A549 (cell line): Measurements from ENCODE around the gene BLACAT1. TPM values are rescaled to one million over a fixed set of nuclear protein-coding genes. Genes with fewer than 3 reads are reported as not detected.

Source experiments
- ATAC-seq, 2 experiments: fragments of 200-7000 bp in 1 of 2; fragments of >200 bp in 1 of 2; cut with Nextera tagmentation in 1 of 2; cut with Tn5 transposase in 1 of 2; 3 replicates each; pipeline versions ENCODE4 v1.8.0 to v1.9.1; 2018 to 2020; ENCODE audit warnings: mild to moderate bottlenecking in 1 of 2, moderate library complexity in 1 of 2
- CTCF ChIA-PET: fragments of 300-600 bp; sonication (Branson Sonifier 250); formaldehyde crosslinking; extraction: SDS; loops from one replicate; lab custom pipeline; 2021; ENCODE audit warnings: antibody characterized with exemption, inconsistent platforms; lab: Yijun Ruan, JAX
- POLR2A ChIA-PET: fragments of 350-600 bp; formaldehyde crosslinking; extraction: SDS; loops from one replicate; lab custom pipeline; 2021; ENCODE audit warnings: antibody characterized with exemption, inconsistent platforms; lab: Yijun Ruan, JAX
- DNase-seq, 2 experiments: peaks; one replicate each; pipeline versions ENCODE4 v3.0.0 to v3.0.0-alpha.2; 2011 to 2016; ENCODE audit warnings: low read depth in 1 of 2, low spot score in 1 of 2
- FAIRE-seq: peaks from 2 replicates; lab custom pipeline; 2011; peaks lifted over from hg19 to GRCh38; lab: Jason Lieb, UNC
- H3K27ac ChIP-seq, 2 experiments: fragments of >200 bp; sonication (Bioruptor Twin); formaldehyde crosslinking; 3 replicates each; pipeline ENCODE4 v1.5.1; 2016 to 2017
- H3K4me1 ChIP-seq: fragments of >200 bp; sonication (Bioruptor Twin); formaldehyde crosslinking; 3 replicates; pipeline ENCODE4 v1.6.1; 2016
- H3K4me2 ChIP-seq: fragments of >200 bp; sonication (Bioruptor Twin); formaldehyde crosslinking; 3 replicates; pipeline ENCODE4 v1.6.1; 2016
- H3K4me3 ChIP-seq: fragments of >200 bp; sonication (Bioruptor Twin); formaldehyde crosslinking; 3 replicates; pipeline ENCODE4 v1.5.1; 2016
- H3K9me3 ChIP-seq: fragments of >200 bp; sonication (Bioruptor Twin); formaldehyde crosslinking; 3 replicates; pipeline ENCODE4 v1.6.1; 2016
- BCL3 ChIP-seq: fragments of >200 bp; sonication (Bioruptor Twin); formaldehyde crosslinking; IDR thresholded peaks from 3 replicates; pipeline ENCODE4 v1.6.1; 2016
- CHD2 ChIP-seq: fragments of 150-350 bp; IDR thresholded peaks from 2 replicates; pipeline ENCODE4 v1.6.1; 2014; ENCODE audit warnings: low read length; ENCODE audit not compliant: partially characterized antibody
- CHD4 ChIP-seq: fragments of 200-600 bp; sonication (generic); IDR thresholded peaks from 2 replicates; pipeline ENCODE4 v1.6.1; 2016; ENCODE audit warnings: antibody characterized with exemption, mild to moderate bottlenecking, borderline replicate concordance
- EHF ChIP-seq: fragments of 250-450 bp; sonication (Bioruptor Pico); IDR thresholded peaks from 2 replicates; pipeline ENCODE4 v1.5.0; 2020; ENCODE audit warnings: mild to moderate bottlenecking
- GATA3 ChIP-seq: IDR thresholded peaks from 2 replicates; pipeline ENCODE4 v1.6.1; 2012; ENCODE audit warnings: borderline replicate concordance
- HES2 ChIP-seq: fragments of >200 bp; sonication (Bioruptor Twin); formaldehyde crosslinking; IDR thresholded peaks from 2 replicates; pipeline ENCODE4 v1.6.1; 2016
- HEYL ChIP-seq: fragments of 250-450 bp; sonication (Bioruptor Pico); IDR thresholded peaks from 2 replicates; pipeline ENCODE4 v1.8.0; 2021; ENCODE audit warnings: mild to moderate bottlenecking, moderate library complexity
- HMGXB4 ChIP-seq: fragments of 250-450 bp; sonication (Bioruptor Pico); IDR thresholded peaks from 2 replicates; pipeline ENCODE4 v1.5.0; 2021; ENCODE audit warnings: mild to moderate bottlenecking, moderate library complexity, borderline replicate concordance
- HOXB13 ChIP-seq: fragments of 250-450 bp; sonication (Bioruptor Pico); IDR thresholded peaks from 2 replicates; pipeline ENCODE4 v1.5.0; 2020; ENCODE audit warnings: low read depth, mild to moderate bottlenecking, moderate library complexity
- HOXB5 ChIP-seq: fragments of 250-450 bp; sonication (Bioruptor Pico); IDR thresholded peaks from 2 replicates; pipeline ENCODE4 v1.5.0; 2020; ENCODE audit warnings: mild to moderate bottlenecking, moderate library complexity
- MAZ ChIP-seq: fragments of 150-350 bp; IDR thresholded peaks from 2 replicates; pipeline ENCODE4 v1.6.1; 2014; ENCODE audit warnings: antibody characterized with exemption, low read depth, low read length, borderline replicate concordance
- MYC ChIP-seq: IDR thresholded peaks from 2 replicates; pipeline ENCODE4 v1.6.1; 2012; ENCODE audit warnings: mild to moderate bottlenecking, inconsistent platforms, low read length, improper control_type of control experiment, borderline replicate concordance
- NFE2L2 ChIP-seq: fragments of 150-350 bp; conservative IDR thresholded peaks from 2 replicates; pipeline ENCODE4 v1.6.1; 2014; ENCODE audit warnings: low read length
- NPAS2 ChIP-seq: fragments of 250-450 bp; sonication (Bioruptor Pico); IDR thresholded peaks from 2 replicates; pipeline ENCODE4 v1.8.0; 2022; ENCODE audit warnings: mild to moderate bottlenecking, moderate library complexity, borderline replicate concordance
- NR3C1 ChIP-seq: fragments of >200 bp; sonication (Bioruptor Twin); formaldehyde crosslinking; IDR thresholded peaks from 3 replicates; pipeline ENCODE4 v1.6.1; 2017
- PBX3 ChIP-seq: IDR thresholded peaks from 2 replicates; pipeline ENCODE4 v1.6.1; 2012
- PHF8 ChIP-seq: fragments of 200-600 bp; sonication (generic); IDR thresholded peaks from 2 replicates; pipeline ENCODE4 v1.6.1; 2016; ENCODE audit warnings: low read depth, mild to moderate bottlenecking, antibody characterized with exemption, moderate library complexity, borderline replicate concordance
- POLR2A ChIP-seq: IDR thresholded peaks from 2 replicates; pipeline ENCODE4 v1.6.1; 2012; ENCODE audit warnings: mild to moderate bottlenecking, low read length
- RCOR1 ChIP-seq: fragments of 150-350 bp; IDR thresholded peaks from 2 replicates; pipeline ENCODE4 v1.6.1; 2014; ENCODE audit warnings: antibody characterized with exemption, low read length, low read depth
- SREBF2 ChIP-seq: fragments of 450-650 bp; IDR thresholded peaks from 2 replicates; pipeline ENCODE4 v1.6.1; 2014; ENCODE audit warnings: mild to moderate bottlenecking, moderate library complexity
- WGBS: methylation state at CpG from one replicate; pipeline ENCODE4 v1.1.6; 2017; ENCODE audit errors: missing lambda C conversion rate; 5-methylcytosine and 5-hydroxymethylcytosine counted together
- polyA plus RNA-seq, 4 experiments: library from polyadenylated mRNA; depleted of rRNA in 3 of 4; stranded (reverse); fragments of >200 nt; fragmentation: RNase III in 1 of 4; extraction: RNeasy Plus Mini Kit Qiagen cat#74134 plus additional on column Dnase treatment in 1 of 4; gene quantifications; 2 replicates in 3 of 4; 3 replicates in 1 of 4; pipeline ENCODE4 v1.2.3, GENCODE V29; 2011 to 2017

Gene BLACAT1
- polyA plus RNA-seq, 2 of the 4 experiments (the other 2 are of a cell fraction): 0.09 TPM; not detected in 1

- Histone ChIP-seq H3K27ac (no peak overlapping the region), H3K4me3 (no peak overlapping the region), H3K9me3 (no peaks in the 10 kb centered on the region), H3K4me2 (no peak overlapping the region), H3K4me1 (no peaks in the 10 kb centered on the region)
- no peak for ATAC-seq
- FAIRE-seq: no peak
- ChIA-PET POLR2A (no interaction called here), CTCF (interaction anchor here (0.9 to 1.7 kb wide), 5 partner anchors 8 to 131 kb away, joined by 3 to 19 read pairs (median 4); no protein-coding TSS in a partner anchor)
- TF ChIP-seq NR3C1: no peak
- no peak for TF ChIP-seq MAZ
- no peak for TF ChIP-seq POLR2A
- no peak for TF ChIP-seq NPAS2 (CRISPR knock-in tag)
- TF ChIP-seq HOXB5 (CRISPR knock-in tag): no peak
- no peak for TF ChIP-seq CHD2
- no peak for TF ChIP-seq EHF (CRISPR knock-in tag)
- TF ChIP-seq HES2: no peak
- no peak for TF ChIP-seq HEYL (CRISPR knock-in tag)
- no peak for TF ChIP-seq RCOR1
- WGBS: 24% methylated on average over 7 of the region's 7 CpGs
- no peak for DNase-seq
Observed at GRCh38 chr1:205466595-205467220, 10.9 kb upstream of the BLACAT1 start.

- CTCF ChIA-PET: no interaction called here
- FAIRE-seq: no peak
- ATAC-seq: no peak
- H3K9me3 ChIP-seq: no peaks in the 10 kb centered on the region
- H3K4me2 ChIP-seq: no peak overlapping the region
- POLR2A ChIA-PET: no interaction called here
- H3K4me3 ChIP-seq: no peak overlapping the region
- DNase-seq: no peak
- no peak for TF ChIP-seq PBX3
- no peak for TF ChIP-seq HOXB13
- no peak for TF ChIP-seq NFE2L2
- no peak for TF ChIP-seq GATA3
- no peak for TF ChIP-seq SREBF2
- no peak for TF ChIP-seq CHD4
- no peak for TF ChIP-seq BCL3
- no peak for TF ChIP-seq MYC
- no peak for TF ChIP-seq HEYL (CRISPR knock-in tag)
- no peak for TF ChIP-seq PHF8
- no peak for TF ChIP-seq HMGXB4 (CRISPR knock-in tag)
- TF ChIP-seq, all 56 proteins: peak for 0
- Histone ChIP-seq H3K4me1 (no peaks in the 10 kb centered on the region), H3K27ac (no peak overlapping the region)
- 24% methylated on average over 2 of the region's 2 CpGs for WGBS
Observed at GRCh38 chr1:205465392-205465791, 9.5 kb upstream of the BLACAT1 start.
